Body of pancreas (tissue), 4 donors: ENCODE data around the gene ENTR1.

Source experiments
- CTCF ChIP-seq, 7 experiments: fragments of 450-650 bp in 4 of 7; fragments of 200-600 bp in 3 of 7; sonication (generic) in 3 of 7; IDR thresholded peaks; one replicate each; pipeline ENCODE4 v1.5.1; 2016 to 2019; ENCODE audit warnings: antibody characterized with exemption in 7 of 7
- POLR2A ChIP-seq, 3 donors: fragments of 450-650 bp; IDR thresholded peaks; one replicate each; pipeline ENCODE4 v1.6.1; 2016; ENCODE audit warnings: antibody characterized with exemption in 3 of 3, mild to moderate bottlenecking in 2 of 3

GRCh38 chr9:136370687-136371532, 39.5 kb downstream of the ENTR1 start:
- TF ChIP-seq CTCF (IDR thresholded peaks at IDR 0.05) = no peak
- TF ChIP-seq POLR2A (IDR thresholded peaks at IDR 0.05) = no peak
